Right lobe of liver (tissue), 4 donors: ENCODE results near the gene PCK1.

Experiments used
- CTCF ChIP-seq, 4 donors: fragments of 200-600 bp in 3 of 4; fragments of 450-650 bp in 1 of 4; IDR thresholded peaks; one replicate each; pipeline versions ENCODE4 v1.5.1 to v1.8.0; 2016 to 2022; ENCODE audit warnings: antibody characterized with exemption in 4 of 4, mild to moderate bottlenecking in 2 of 4
- POLR2A ChIP-seq: fragments of 450-650 bp; IDR thresholded peaks from one replicate; pipeline ENCODE4 v1.6.1; 2017; ENCODE audit warnings: antibody characterized with exemption, mild to moderate bottlenecking
- donor health status: DM: no; HTN: no; CAD: no.
- donor health status: DM: no; HTN: no; CAD: no.
- donor health status: DM: no; HTN: yes; CAD: no.

- TF ChIP-seq POLR2A (no peak), CTCF (IDR thresholded peaks at IDR 0.05) (no peak)
Observed at GRCh38 chr20:57587989-57588377, 27.1 kb downstream of the PCK1 start.
